C4-2B (cell line): ENCODE measurements around the gene ELANE.

Experiments used
- CTCF ChIP-seq: fragments of 450-650 bp; conservative IDR thresholded peaks from 2 replicates; pipeline ENCODE4 v1.5.1; 2017; ENCODE audit warnings: mild to moderate bottlenecking
- ZFX ChIP-seq: fragments of 450-650 bp; IDR thresholded peaks from 2 replicates; pipeline ENCODE4 v1.6.1; 2017

GRCh38 chr19:834216-834615 is 17.9 kb upstream of the ELANE start:
- TF ChIP-seq CTCF (no peak), ZFX (no peak)
